Ectodermal cell (in vitro differentiated cells): ENCODE data around the gene NUP58.
"Not testable (repeated sequence)": the region's sequence is repeated elsewhere in the genome, so short reads cannot be mapped to it uniquely, and the experiment has no call there.

ENCODE experiments used
- H3K27ac ChIP-seq: 2 replicates; pipeline ENCODE4 v1.7.0; 2013; ENCODE audit warnings: mild to moderate bottlenecking, low read depth, low read length; ENCODE audit not compliant: insufficient read depth, poor library complexity, severe bottlenecking
- H3K27me3 ChIP-seq: 2 replicates; pipeline ENCODE4 v1.7.0; 2013; ENCODE audit warnings: mild to moderate bottlenecking, low read length; ENCODE audit not compliant: insufficient read depth, control insufficient read depth, poor library complexity, severe bottlenecking
- H3K36me3 ChIP-seq: one replicate; pipeline ENCODE4 v1.7.0; 2013; ENCODE audit warnings: low read length; ENCODE audit not compliant: control insufficient read depth, insufficient read depth
- H3K4me1 ChIP-seq: one replicate; pipeline ENCODE4 v1.7.0; 2013; ENCODE audit warnings: low read length; ENCODE audit not compliant: control insufficient read depth, insufficient read depth
- H3K4me3 ChIP-seq: 2 replicates; pipeline ENCODE4 v1.7.0; 2013; ENCODE audit warnings: low read depth, low read length, control low read depth; ENCODE audit not compliant: insufficient read depth
- H3K9me3 ChIP-seq: 2 replicates; pipeline ENCODE4 v1.7.0; 2013; ENCODE audit warnings: mild to moderate bottlenecking, low read length, moderate library complexity; ENCODE audit not compliant: control insufficient read depth
- WGBS, 2 experiments: methylation state at CpG; one replicate each; pipeline ENCODE4 v1.1.7; 2013; ENCODE audit warnings: missing lambda C conversion rate in 2 of 2; 5-methylcytosine and 5-hydroxymethylcytosine counted together

The NUP58 gene

GRCh38 chr13:25300861-25301346 is 521 bp upstream of the NUP58 start:
- 91 to 95% methylated on average over 33 of the region's 33 CpGs for WGBS, 2 experiments
- Histone ChIP-seq H3K4me1 (peaks cover 2% of the 10 kb centered on the region), H3K27me3 (peaks cover 33% of the 10 kb centered on the region), H3K4me3 (peak overlapping the region; percentile 78), H3K27ac (no peak overlapping the region), H3K36me3 (peaks cover 8% of the 10 kb centered on the region), H3K9me3 (no peaks in the 10 kb centered on the region)

- H3K27me3 ChIP-seq, result peaks cover 22% of the 10 kb centered on the region
- no peak overlapping the region for H3K27ac ChIP-seq
- H3K9me3 ChIP-seq, result no peaks in the 10 kb centered on the region
- peaks cover 8% of the 10 kb centered on the region for H3K36me3 ChIP-seq
- WGBS, 2 experiments, result 3 to 12% methylated on average over 6 to 7 of the region's 7 CpGs
- H3K4me1 ChIP-seq, result peaks cover 2% of the 10 kb centered on the region
- peak overlapping the region; percentile 78 for H3K4me3 ChIP-seq
Measured at GRCh38 chr13:25302121-25302520, 696 bp downstream of the NUP58 start.

GRCh38 chr13:25306671-25307464 is 5.4 kb downstream of the NUP58 start:
- H3K4me3 ChIP-seq, result no peak overlapping the region
- H3K27me3 ChIP-seq, result no peaks in the 10 kb centered on the region
- H3K9me3 ChIP-seq, result no peaks in the 10 kb centered on the region
- WGBS, 2 experiments, result 94 to 96% methylated on average over 6 to 7 of the region's 7 CpGs
- no peak overlapping the region for H3K27ac ChIP-seq
- H3K4me1 ChIP-seq, result peaks cover 2% of the 10 kb centered on the region
- H3K36me3 ChIP-seq, result peaks cover 16% of the 10 kb centered on the region

GRCh38 chr13:25310891-25311290 is 9.5 kb downstream of the NUP58 start:
- no peak overlapping the region for H3K27ac ChIP-seq
- 95 to 97% methylated on average over 3 of the region's 3 CpGs for WGBS, 2 experiments
- H3K36me3 ChIP-seq, result peaks cover 32% of the 10 kb centered on the region
- no peaks in the 10 kb centered on the region for H3K9me3 ChIP-seq
- H3K27me3 ChIP-seq, result no peaks in the 10 kb centered on the region
- no peaks in the 10 kb centered on the region for H3K4me1 ChIP-seq
- H3K4me3 ChIP-seq, result no peak overlapping the region

- not testable (repeated sequence) for H3K9me3 ChIP-seq, H3K27me3 ChIP-seq, H3K27ac ChIP-seq, H3K4me3 ChIP-seq, H3K4me1 ChIP-seq
- H3K36me3 ChIP-seq, result peaks cover 13% of the 10 kb centered on the region
- WGBS, 2 experiments, result 92 to 97% methylated on average over 3 to 4 of the region's 4 CpGs
Measured at GRCh38 chr13:25318946-25319345, 17.5 kb downstream of the NUP58 start.

GRCh38 chr13:25319771-25320170 is 18.3 kb downstream of the NUP58 start:
- H3K4me1 ChIP-seq, result no peaks in the 10 kb centered on the region
- H3K27ac ChIP-seq, result no peak overlapping the region
- H3K9me3 ChIP-seq, result no peaks in the 10 kb centered on the region
- WGBS, 2 experiments, result 93 to 100% methylated on average over 1 of the region's 1 CpG
- H3K36me3 ChIP-seq, result peaks cover 10% of the 10 kb centered on the region
- no peaks in the 10 kb centered on the region for H3K27me3 ChIP-seq
- no peak overlapping the region for H3K4me3 ChIP-seq

GRCh38 chr13:25324100-25324499 is 22.7 kb downstream of the NUP58 start:
- 89 to 97% methylated on average over 1 to 2 of the region's 2 CpGs for WGBS, 2 experiments
- Histone ChIP-seq H3K9me3 (no peaks in the 10 kb centered on the region), H3K4me3 (no peak overlapping the region), H3K4me1 (no peaks in the 10 kb centered on the region), H3K36me3 (peaks cover 17% of the 10 kb centered on the region), H3K27me3 (no peaks in the 10 kb centered on the region), H3K27ac (no peak overlapping the region)

- no peaks in the 10 kb centered on the region for H3K9me3 ChIP-seq
- H3K4me3 ChIP-seq, result no peak overlapping the region
- whole genome bisulfite sequencing, 2 experiments, result 92 to 96% methylated on average over 4 of the region's 4 CpGs
- H3K4me1 ChIP-seq, result no peaks in the 10 kb centered on the region
- peaks cover 37% of the 10 kb centered on the region for H3K36me3 ChIP-seq
- no peak overlapping the region for H3K27ac ChIP-seq
- H3K27me3 ChIP-seq, result no peaks in the 10 kb centered on the region
Measured at GRCh38 chr13:25329706-25330105, 28.3 kb downstream of the NUP58 start.

GRCh38 chr13:25330541-25330940 is 29.1 kb downstream of the NUP58 start:
- Histone ChIP-seq H3K9me3 (no peaks in the 10 kb centered on the region), H3K27me3 (no peaks in the 10 kb centered on the region), H3K4me1 (no peaks in the 10 kb centered on the region), H3K36me3 (peaks cover 32% of the 10 kb centered on the region), H3K4me3 (no peak overlapping the region), H3K27ac (no peak overlapping the region)
- WGBS, 2 experiments, result 88% methylated on average over 1 of the region's 1 CpG; no CpG with 5 or more reads in 1 of the 2 experiments

GRCh38 chr13:25335856-25336255 is 34.4 kb downstream of the NUP58 start:
- Histone ChIP-seq H3K4me3 (no peak overlapping the region), H3K4me1 (no peaks in the 10 kb centered on the region), H3K36me3 (peaks cover 11% of the 10 kb centered on the region)

More at GRCh38 chr13:25335856-25336255, 34.4 kb downstream of the NUP58 start:
- no peak overlapping the region for H3K27ac ChIP-seq
- H3K27me3 ChIP-seq, result no peaks in the 10 kb centered on the region
- 93 to 94% methylated on average over 3 of the region's 3 CpGs for WGBS, 2 experiments
- no peaks in the 10 kb centered on the region for H3K9me3 ChIP-seq
